Measurements from ENCODE around the gene RUNX1.

The RUNX1 gene

DNA sequence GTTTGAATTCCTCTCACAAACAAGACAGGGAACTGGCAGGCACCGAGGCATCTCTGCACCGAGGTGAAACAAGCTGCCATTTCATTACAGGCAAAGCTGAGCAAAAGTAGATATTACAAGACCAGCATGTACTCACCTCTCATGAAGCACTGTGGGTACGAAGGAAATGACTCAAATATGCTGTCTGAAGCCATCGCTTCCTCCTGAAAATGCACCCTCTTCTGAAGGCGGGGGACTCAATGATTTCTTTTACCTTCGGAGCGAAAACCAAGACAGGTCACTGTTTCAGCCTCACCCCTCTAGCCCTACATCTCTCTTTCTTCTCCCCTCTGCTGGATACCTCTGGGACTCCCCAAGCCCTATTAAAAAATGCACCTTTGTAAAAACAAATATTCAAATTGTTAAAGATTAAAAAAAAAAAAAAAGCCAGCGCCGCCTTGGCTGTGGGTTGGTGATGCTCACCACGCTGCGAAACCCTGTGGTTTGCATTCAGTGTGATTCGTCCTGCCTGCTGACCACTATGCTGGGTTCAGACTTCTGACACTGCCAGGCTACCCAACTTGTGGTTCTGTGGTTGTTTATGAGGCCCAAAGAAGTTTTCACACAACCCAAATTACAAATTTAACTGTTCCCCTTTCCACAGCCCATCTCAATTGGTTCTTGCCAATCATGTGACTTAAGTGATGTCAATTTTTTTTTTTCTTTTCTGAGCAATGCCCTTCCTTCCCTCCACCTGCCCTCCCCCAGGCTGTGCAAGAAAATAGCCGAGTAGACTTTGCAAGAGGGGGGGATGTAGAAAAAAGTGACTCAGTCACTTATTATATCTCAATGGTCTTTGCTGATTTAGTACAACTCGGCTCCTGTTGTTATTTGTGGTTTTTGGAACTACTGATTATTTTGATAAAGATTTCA lies at the start of gene RUNX1:
RUNX1 (minus strand) TSS at position 597 of the 912 bp plus-strand sequence.
- Histone ChIP-seq H3K4me1 (no peaks in the 10 kb centered on the region), H3K9me3 (ENCODE audit: control insufficient read depth, low read length) (no peaks in the 10 kb centered on the region), H3K4me2 (ENCODE audit: low read length) (no peak within 1 kb of the TSS), H3K27me3 (ENCODE audit: control insufficient read depth, insufficient read depth, low read length) (no peaks in the 10 kb centered on the region), H3K9ac (no peak within 1 kb of the TSS), H3K79me2 (no peaks in the 10 kb centered on the region), H3K4me3 (ENCODE audit: low read depth, low read length) (no peak within 1 kb of the TSS), H2AFZ (no peak within 1 kb of the TSS), H3K27ac (no peak within 1 kb of the TSS), H3K36me3 (ENCODE audit: control insufficient read depth, insufficient read depth, low read length) (no peaks in the 10 kb centered on the region)
- TF ChIP-seq, protein P1, sequence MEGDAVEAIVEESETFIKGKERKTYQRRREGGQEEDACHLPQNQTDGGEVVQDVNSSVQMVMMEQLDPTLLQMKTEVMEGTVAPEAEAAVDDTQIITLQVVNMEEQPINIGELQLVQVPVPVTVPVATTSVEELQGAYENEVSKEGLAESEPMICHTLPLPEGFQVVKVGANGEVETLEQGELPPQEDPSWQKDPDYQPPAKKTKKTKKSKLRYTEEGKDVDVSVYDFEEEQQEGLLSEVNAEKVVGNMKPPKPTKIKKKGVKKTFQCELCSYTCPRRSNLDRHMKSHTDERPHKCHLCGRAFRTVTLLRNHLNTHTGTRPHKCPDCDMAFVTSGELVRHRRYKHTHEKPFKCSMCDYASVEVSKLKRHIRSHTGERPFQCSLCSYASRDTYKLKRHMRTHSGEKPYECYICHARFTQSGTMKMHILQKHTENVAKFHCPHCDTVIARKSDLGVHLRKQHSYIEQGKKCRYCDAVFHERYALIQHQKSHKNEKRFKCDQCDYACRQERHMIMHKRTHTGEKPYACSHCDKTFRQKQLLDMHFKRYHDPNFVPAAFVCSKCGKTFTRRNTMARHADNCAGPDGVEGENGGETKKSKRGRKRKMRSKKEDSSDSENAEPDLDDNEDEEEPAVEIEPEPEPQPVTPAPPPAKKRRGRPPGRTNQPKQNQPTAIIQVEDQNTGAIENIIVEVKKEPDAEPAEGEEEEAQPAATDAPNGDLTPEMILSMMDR (IDR thresholded peaks at IDR 0.05) = no peak

DNA sequence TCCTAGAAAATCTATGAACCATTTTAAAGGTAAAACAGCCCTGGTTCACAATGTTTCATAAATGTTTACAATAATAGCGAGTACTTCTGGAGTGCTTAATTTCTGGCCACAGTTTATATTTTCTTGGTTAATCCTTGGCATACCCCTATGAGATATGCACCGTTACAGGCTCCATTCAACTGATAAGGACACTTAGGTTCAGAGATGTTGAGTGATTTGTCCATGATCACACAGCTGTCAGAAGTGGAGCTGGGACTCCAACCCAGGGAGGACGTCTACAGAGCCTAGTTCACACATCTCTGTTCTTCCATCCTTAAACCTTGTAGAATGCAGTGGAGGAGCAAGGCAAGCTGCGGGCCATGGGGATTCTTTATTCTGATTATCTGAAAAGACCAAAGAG lies 48.4 kb upstream of the RUNX1 start:
- Histone ChIP-seq H3K36me3 (ENCODE audit: control insufficient read depth, insufficient read depth, low read length) (no peaks in the 10 kb centered on the region), H3K9me3 (ENCODE audit: control insufficient read depth, low read length) (no peaks in the 10 kb centered on the region), H2AFZ (no peak overlapping the region), H3K27me3 (ENCODE audit: control insufficient read depth, insufficient read depth, low read length) (no peaks in the 10 kb centered on the region), H3K79me2 (no peaks in the 10 kb centered on the region), H3K4me3 (ENCODE audit: low read depth, low read length) (no peak overlapping the region), H3K4me1 (no peaks in the 10 kb centered on the region), H3K9ac (no peak overlapping the region), H3K4me2 (ENCODE audit: low read length) (no peak overlapping the region), H3K27ac (no peak overlapping the region)
- TF ChIP-seq, protein P1 (IDR thresholded peaks at IDR 0.05) = no peak

DNA sequence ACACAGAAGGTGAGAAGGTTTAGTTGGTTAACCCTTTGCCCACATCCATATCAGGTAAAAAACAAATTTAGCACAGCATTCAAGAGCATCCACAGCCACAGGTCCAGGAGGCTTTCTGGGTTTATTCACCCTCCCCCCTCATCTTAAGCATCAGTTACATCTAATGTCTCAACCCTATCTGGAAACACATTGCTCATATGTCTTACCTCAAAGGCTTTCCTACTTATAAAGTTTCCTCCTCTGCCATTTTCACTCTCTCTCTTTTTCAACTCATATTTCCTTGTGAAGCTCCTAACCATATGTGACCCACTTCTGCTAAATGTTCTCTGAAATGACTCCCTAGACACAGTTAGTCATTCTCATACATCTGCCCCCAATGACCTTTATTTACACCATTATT lies 47.9 kb upstream of the RUNX1 start:
- TF ChIP-seq, protein P1 (IDR thresholded peaks at IDR 0.05) = no peak
- no peak overlapping the region for H3K27ac ChIP-seq
- no peaks in the 10 kb centered on the region for H3K27me3 ChIP-seq (ENCODE audit: control insufficient read depth, insufficient read depth, low read length)
- H3K4me2 ChIP-seq (ENCODE audit: low read length) = no peak overlapping the region
- no peaks in the 10 kb centered on the region for H3K9me3 ChIP-seq (ENCODE audit: control insufficient read depth, low read length)
- no peaks in the 10 kb centered on the region for H3K79me2 ChIP-seq
- no peak overlapping the region for H3K4me3 ChIP-seq (ENCODE audit: low read depth, low read length)
- H3K36me3 ChIP-seq (ENCODE audit: control insufficient read depth, insufficient read depth, low read length) = no peaks in the 10 kb centered on the region
- H3K9ac ChIP-seq = no peak overlapping the region
- no peak overlapping the region for H2AFZ ChIP-seq
- no peaks in the 10 kb centered on the region for H3K4me1 ChIP-seq

DNA sequence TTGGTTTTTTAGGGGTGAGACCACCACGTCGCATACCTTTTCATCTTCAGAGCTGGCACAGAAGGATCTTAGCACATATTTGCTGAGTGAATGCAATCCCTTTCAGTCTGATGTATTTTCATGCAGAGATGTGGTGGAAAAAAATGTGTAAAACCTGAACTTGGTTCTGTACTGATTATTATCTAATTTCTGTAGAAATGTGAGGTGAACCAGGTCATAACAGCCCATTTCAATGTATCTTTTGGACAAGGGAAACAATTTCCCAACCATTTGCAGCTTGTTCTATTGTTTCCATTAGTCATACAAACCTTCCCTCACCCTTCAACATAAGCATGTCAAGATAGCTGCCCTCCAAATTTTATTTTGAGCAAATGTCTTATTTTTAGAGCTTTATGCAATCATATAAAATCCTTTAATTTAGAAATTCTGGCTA lies 46.8 kb upstream of the RUNX1 start:
- Histone ChIP-seq H3K79me2 (no peaks in the 10 kb centered on the region), H3K4me3 (ENCODE audit: low read depth, low read length) (no peak overlapping the region), H3K9ac (no peak overlapping the region), H3K9me3 (ENCODE audit: control insufficient read depth, low read length) (no peaks in the 10 kb centered on the region), H3K4me2 (ENCODE audit: low read length) (no peak overlapping the region), H3K4me1 (no peaks in the 10 kb centered on the region), H3K27me3 (ENCODE audit: control insufficient read depth, insufficient read depth, low read length) (no peaks in the 10 kb centered on the region), H3K36me3 (ENCODE audit: control insufficient read depth, insufficient read depth, low read length) (no peaks in the 10 kb centered on the region), H2AFZ (no peak overlapping the region), H3K27ac (no peak overlapping the region)
- TF ChIP-seq, protein P1 (IDR thresholded peaks at IDR 0.05) = no peak

DNA sequence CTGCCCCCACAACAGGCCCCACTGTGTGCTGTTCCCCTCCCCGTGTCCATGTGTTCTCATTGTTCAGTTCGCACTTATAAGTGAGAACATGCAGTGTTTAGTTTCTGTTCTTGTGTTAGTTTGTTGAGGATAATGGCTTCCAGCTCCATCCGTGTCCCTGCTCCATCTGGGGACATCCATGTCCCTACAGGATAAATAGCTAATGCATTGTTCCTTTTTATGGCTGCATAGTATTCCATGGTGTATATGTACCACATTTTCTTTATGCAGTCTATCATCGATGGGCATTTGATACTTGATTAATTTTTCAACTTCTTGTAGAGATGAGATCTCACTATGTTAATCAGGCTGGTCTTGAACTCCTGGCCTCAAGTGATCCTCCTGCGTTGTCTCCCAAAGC lies 44.4 kb upstream of the RUNX1 start:
- H3K36me3 ChIP-seq (ENCODE audit: control insufficient read depth, insufficient read depth, low read length) = no peaks in the 10 kb centered on the region
- no peaks in the 10 kb centered on the region for H3K79me2 ChIP-seq
- no peak overlapping the region for H3K4me3 ChIP-seq (ENCODE audit: low read depth, low read length)
- H3K4me1 ChIP-seq = no peaks in the 10 kb centered on the region
- H3K9ac ChIP-seq = no peak overlapping the region
- no peak overlapping the region for H3K27ac ChIP-seq
- no peaks in the 10 kb centered on the region for H3K27me3 ChIP-seq (ENCODE audit: control insufficient read depth, insufficient read depth, low read length)
- no peaks in the 10 kb centered on the region for H3K9me3 ChIP-seq (ENCODE audit: control insufficient read depth, low read length)
- TF ChIP-seq, protein P1 (IDR thresholded peaks at IDR 0.05) = no peak
- H3K4me2 ChIP-seq (ENCODE audit: low read length) = no peak overlapping the region
- no peak overlapping the region for H2AFZ ChIP-seq
